Activated CD8-positive, alpha-beta memory T cell treated with anti-CD3 and anti-CD28 coated beads, Interleukin-2, amount 50 U/mL, for 1 hour (primary cell): ENCODE results near the gene RPL36.

ENCODE experiments used
- DNase-seq: peaks from one replicate; pipeline ENCODE4 v3.0.0-alpha.2; 2020; ENCODE audit errors: extremely low read depth

Gene RPL36

GRCh38 chr19:5690125-5690954 lies at the start of gene RPL36:
TSS of gene RPL36 (plus strand) at chr19:5690295. CDS start at chr19:5690508, 213 bp downstream.
- peak; percentile 93 for DNase-seq

- DNase-seq = no peak
Measured at GRCh38 chr19:5641171-5641570, 48.9 kb upstream of the RPL36 start.

GRCh38 chr19:5642204-5642603 lies 47.9 kb upstream of the RPL36 start:
- no peak for DNase-seq

- DNase-seq = no peak
Measured at GRCh38 chr19:5643060-5643459, 47.0 kb upstream of the RPL36 start.

- DNase-seq = no peak
Measured at GRCh38 chr19:5644037-5644436, 46.1 kb upstream of the RPL36 start.

GRCh38 chr19:5645409-5645808 lies 44.7 kb upstream of the RPL36 start:
- DNase-seq = no peak

DNA sequence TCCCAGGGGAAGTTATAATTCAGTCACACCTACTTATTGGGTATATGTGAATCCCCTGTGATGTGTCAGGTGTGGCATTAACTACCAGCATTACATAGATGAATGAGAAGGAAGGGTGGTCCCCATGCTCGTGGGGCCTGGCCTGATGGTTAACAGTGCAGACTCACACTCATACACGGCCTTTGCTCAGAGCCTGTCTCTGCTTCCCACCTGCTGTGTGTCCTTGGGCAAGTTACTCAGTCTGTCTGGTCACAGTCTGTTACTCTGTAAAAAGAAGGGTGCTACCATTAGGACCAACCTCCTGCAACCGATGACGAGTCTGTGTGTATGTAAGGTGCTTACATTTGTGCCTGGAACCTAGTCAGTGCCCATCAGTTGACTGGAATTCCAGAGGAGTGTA lies 43.4 kb upstream of the RPL36 start:
- no peak for DNase-seq

- DNase-seq = no peak
Measured at GRCh38 chr19:5648464-5648863, 41.6 kb upstream of the RPL36 start.

DNA sequence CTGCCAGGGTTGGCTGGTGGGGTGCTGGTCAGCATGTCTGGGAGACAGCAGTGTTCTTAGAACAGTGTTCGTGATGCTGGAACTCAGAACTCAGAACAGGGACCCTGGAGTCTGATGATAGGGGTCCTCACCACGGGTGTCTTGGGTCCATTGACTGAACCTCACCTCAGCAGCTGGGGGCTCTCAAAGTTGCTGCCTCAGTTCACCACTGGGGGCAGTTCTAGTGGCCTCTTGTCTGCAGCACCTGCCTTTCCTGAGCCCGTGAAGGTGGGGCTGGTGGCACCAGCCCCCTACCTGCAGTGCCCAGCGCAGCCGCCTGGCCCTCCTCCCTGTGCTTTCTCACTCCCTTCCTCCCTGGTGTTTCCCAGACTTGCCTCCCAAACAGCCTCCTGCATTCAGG lies 38.7 kb upstream of the RPL36 start:
- no peak for DNase-seq

DNA sequence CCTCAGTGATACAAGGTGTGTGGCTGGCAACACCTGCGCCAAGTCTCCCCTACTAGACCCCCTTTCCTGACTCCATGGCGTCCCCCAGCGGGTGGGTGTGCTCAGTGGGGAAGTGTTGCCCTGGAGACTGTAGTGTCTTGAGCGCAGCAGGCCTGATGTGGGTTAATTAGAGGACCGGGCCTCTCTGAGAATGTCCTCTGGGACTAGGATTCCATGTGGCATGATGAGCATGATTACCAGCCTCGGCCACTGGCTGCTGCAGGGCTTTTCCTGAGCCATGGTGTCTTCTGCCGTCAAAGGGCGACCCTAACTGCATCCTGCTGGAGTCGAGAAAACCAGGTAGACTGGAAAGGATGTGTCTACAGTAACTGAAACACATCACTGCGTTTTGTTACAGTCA lies 37.8 kb upstream of the RPL36 start:
- DNase-seq = no peak

DNA sequence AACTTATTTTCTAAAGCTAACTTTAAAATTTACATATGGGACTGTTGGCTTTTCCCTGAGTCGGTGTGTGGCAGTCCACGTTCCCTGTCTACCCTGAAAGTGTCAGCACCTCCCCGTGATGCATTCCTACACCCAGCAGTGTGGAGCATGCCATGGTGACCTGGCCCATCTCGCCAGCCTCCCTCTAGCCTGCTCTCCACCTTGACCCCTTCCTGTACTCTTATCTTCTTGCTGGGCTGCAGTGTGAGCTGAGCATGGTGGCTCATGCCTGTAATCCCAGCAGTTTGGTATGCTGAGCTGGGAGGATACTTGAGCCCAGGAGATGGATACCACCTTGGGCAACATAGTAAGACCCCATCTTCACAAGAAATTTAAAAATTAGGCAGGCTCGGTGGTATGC lies 35.2 kb upstream of the RPL36 start:
- DNase-seq = no peak

DNA sequence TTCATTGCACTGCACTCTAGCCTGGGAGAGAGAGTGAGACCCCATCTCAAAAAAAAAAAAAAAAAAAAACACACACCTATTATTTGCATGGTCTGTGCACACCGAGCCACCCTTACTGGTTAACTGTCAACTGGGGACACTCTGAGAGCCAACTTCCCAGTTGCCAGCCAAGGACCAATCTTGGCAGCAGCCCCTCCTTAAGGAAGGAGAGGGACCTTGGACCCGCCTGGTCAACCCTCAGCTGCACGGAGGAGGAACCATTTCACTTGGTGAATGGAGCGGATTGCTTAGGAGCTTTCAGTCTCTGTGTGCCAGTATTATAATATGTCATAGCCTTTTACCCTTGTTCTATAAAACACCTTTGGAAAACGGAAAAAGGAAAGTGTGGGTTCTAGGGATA lies 34.7 kb upstream of the RPL36 start:
- no peak for DNase-seq

DNA sequence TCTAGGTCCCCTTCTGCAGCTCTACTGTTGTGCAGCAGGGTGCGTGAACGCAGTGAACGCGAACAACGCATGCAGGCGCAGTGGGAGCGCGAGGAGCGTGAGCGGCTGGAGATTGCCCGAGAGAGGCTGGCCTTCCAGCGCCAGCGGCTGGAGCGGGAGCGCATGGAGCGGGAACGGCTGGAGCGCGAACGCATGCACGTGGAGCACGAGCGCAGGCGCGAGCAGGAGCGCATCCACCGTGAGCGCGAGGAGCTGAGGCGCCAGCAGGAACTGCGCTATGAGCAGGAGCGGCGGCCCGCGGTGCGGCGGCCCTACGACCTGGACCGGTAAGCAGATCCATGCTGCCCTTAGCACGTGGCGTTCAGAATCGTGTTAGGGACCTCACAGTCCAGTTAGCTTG lies 28.6 kb upstream of the RPL36 start:
- no peak for DNase-seq

DNA sequence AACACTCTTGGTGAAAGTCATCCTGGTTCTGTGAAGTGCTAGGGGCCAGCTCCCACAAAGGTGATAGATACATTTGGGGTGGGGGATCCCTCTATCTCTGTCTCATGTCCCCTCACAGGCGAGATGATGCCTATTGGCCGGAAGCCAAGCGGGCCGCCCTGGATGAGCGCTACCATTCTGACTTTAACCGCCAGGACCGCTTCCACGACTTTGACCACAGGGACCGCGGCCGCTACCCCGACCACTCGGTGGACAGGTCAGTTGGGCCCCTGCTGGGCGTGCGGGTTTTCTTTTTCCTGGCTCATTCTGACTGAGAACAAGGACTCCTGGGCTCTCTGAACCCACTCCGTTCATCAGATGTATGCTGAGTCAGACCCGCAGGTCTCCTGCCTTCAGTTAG lies 26.2 kb upstream of the RPL36 start:
- no peak for DNase-seq

DNA sequence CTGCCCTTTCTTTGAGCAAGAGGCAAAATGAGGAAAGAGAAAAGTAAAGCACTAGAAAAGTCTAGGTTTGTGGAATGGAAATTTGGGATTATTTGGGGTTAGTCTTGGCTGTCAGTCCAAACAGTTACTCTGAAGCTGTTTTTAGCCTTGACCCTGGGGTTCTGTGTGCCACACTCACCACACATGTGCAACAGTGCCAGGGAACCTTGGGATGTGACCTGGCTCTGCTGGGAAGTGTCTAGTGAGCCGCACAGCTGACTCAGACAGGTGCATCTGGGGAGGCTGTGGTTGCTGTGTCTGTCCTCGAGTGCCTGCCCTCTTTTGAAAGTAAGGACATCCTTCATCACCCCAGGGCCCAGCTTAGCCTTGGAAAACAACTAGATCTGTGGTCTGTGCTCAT lies 25.6 kb upstream of the RPL36 start:
- no peak for DNase-seq

DNA sequence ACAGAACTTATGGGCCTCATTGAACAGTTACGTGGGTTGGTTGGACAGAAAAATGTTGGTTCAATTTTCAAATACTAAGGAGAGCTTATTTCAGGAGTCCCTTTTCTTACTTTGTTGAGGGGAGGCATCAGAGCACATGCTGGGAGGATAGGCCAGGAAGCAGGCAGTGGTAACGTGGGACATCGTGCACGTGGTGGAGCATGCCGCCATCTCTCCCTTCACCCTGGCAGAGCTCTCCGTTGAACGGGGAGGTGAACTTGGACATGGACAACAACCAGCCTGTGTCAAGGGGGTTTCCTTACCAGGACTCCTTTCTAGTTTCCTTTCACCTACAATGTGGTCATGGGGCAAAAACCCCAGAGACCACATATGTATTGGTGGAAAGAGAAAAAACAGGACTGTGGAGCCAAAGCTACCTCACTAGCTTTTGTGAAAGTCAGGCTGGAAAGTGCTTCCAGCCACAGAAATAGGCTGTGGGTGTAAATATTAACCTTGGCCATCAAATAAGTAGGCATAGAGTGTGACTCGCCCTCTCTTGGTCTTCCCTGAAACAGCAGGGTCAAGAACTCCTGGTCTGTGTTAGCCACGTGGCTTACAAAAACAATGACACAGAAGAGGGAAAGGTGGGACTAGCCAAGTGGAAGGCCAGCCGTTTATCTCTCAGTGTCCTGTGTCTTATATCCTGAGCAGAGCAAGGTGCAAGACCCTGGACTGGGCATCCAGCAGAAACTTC lies 24.1 kb upstream of the RPL36 start:
- no peak for DNase-seq

GRCh38 chr19:5666921-5667610 lies 23.0 kb upstream of the RPL36 start:
- DNase-seq = no peak

DNA sequence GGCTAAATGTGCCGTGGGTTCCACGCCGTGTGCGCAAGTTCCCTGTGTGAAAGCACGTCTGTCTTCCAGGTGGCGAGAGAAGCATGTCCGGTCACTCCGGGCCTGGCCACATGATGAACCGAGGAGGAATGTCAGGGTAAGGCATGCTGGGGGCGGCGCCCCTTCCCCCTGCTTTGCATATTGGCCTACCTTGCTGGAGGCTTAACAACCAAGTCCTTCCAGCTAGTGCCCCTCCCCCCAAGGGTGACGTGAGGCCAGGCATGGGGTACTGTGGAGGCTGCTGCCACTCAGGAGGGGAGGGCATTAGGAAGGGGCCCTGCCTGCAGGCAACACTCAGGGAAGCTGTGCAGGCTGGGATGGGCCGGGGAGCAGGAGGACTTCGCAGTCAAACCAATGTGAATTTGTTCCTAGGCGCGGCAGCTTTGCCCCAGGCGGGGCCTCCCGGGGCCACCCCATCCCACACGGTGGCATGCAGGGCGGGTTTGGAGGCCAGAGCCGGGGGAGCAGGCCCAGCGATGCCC lies 22.3 kb upstream of the RPL36 start:
- no peak for DNase-seq

DNA sequence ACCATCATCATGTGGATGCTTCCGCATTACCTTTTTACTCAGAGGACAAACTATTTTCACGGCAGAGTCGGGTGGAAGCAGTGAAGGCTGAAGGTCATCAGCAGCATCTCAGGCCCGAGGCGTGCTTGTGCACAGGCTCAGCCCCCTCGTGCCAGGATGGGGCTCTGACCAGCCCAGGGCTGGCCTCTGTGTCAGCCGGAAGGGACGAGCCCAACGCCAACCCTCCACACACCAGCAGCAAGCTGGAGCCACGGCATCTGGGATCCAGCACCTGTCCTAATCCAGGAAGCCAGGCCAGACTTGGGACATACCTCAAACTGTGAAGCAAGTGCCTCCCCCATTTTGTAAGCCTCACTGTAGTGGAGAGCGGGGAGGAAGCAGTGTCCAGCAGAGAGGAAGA lies 20.9 kb upstream of the RPL36 start:
- DNase-seq = no peak

DNA sequence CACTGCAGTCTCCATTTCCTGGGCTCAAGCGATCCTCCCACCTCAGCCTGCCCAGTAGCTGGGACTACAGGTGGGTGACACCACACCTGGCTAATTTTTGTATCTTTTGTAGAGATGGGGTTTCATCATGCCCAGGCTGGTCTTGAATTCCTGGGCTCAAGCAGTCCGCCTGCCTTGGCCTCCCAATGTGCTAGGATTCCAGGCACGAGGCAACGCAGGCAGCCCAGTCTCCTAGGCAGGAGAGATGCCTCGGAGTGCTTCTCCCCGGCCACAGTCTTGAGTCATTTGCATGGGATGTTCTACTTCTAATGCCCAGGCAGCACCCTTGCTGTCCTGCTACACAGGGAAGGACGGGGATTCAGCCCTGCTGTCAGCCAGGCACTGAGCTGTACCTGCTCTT lies 18.5 kb upstream of the RPL36 start:
- no peak for DNase-seq

- no peak for DNase-seq
Measured at GRCh38 chr19:5672708-5673459, 17.2 kb upstream of the RPL36 start.

- DNase-seq = no peak
Measured at GRCh38 chr19:5673752-5674151, 16.3 kb upstream of the RPL36 start.
